Stimulated activated CD4-positive, alpha-beta T cell treated with anti-CD3 and anti-CD28 coated beads, TNF-alpha, amount 100 ng/mL, for 4 hours (primary cell): Measurements from ENCODE around the gene SYNC.
"Not testable (repeated sequence)": the region's sequence is repeated elsewhere in the genome, so short reads cannot be mapped to it uniquely, and the experiment has no call there.

Source experiments
- DNase-seq, 3 experiments: peaks; one replicate each; pipeline ENCODE4 v3.0.0-alpha.2; 2020; ENCODE audit warnings: low read depth in 3 of 3

Gene SYNC

GRCh38 chr1:32724678-32725614, 22.4 kb upstream of the SYNC start:
- no peak for DNase-seq

GRCh38 chr1:32719681-32720275, 17.2 kb upstream of the SYNC start:
- no peak for DNase-seq

- DNase-seq = no peak
Observed at GRCh38 chr1:32718527-32718926, 16.0 kb upstream of the SYNC start.

- no peak for DNase-seq
Observed at GRCh38 chr1:32718036-32718435, 15.5 kb upstream of the SYNC start.

GRCh38 chr1:32717503-32717902, 14.9 kb upstream of the SYNC start:
- no peak for DNase-seq

DNA sequence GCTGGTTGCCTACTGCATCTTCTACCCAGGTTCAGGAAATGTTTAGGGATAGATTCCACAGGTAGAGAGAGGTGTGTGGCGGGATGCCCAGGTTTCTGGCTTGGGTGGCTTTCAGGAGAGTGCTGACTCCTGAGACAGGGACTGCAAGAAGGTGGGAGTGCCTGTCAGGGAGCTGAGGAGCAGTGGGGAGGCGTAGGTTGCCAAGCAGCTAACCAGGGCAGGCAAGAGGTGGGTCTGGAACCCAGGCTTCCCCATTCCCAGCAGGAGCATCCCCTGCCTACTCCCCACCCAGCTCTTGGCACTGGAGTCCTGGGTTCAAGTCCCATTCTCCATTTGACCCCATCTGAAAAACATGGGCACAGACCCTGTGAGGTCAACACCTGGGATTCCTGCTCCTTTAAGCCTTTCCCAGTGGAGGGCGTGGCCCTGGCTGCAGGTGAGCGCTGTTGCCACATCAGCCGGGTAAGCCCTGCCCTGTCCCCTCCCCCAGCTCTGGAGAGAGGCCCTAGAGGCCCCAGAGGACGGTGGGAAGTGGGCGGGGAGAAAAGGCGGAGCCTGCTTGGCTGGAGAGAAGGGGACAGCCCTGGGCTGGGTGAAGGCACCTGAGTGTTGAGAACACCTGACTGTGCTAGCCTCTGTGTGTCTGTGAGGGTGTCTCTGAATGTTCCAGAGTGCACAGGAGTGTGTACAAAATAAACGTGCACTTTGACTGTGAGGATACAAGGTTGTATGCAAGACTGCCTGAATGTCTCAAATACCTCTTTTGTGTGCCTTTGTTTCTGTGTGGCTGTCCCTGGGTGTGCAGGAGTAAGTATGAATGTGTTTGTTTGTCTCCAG, 14.0 kb upstream of the SYNC start:
- peak in 1 of 3 experiments; percentile 27 for DNase-seq

DNA sequence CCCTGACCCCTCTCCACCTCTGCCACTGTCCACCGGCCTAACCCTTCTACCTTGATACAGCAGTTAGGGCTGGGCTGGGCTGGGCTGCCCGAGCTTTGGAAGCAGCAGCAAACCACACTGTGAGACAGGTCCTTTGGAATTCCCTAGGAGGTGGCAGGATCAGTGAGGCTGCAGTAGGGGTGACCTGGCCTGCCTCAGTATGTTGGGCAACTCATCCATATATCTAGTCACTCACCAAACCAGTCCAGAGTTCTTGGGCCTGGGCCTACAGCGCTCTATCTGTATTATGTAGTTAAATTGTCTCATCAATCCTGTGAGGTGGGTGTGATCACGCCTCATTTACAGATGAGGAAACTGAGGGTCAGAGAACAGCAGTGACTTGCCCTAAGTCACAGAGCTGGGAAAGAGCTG, 13.3 kb upstream of the SYNC start:
- no peak for DNase-seq

- no peak for DNase-seq
Observed at GRCh38 chr1:32714277-32714676, 11.7 kb upstream of the SYNC start.

GRCh38 chr1:32713081-32713480, 10.5 kb upstream of the SYNC start:
- no peak for DNase-seq

DNA sequence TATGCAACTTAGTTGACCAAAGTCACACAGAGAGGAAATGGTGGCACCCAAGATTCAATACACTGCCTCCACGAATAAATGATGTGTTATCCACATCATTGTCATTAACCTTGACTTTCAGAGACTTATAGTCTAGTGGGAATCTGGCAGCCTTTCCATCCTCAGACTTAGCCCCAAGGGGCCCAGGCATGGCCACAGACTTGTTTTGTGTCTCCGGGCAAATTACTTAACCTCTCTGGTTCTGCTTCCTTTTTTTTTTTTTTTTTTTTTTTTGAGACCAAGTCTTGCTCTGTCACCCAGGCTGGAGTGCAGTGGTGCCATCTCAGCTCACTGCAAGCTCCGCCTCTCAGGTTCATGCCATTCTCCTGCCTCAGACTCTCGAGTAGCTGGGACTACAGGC, 8.7 kb upstream of the SYNC start:
- DNase-seq = not testable (repeated sequence)

- DNase-seq = no peak
Observed at GRCh38 chr1:32709476-32709875, 6.9 kb upstream of the SYNC start.

DNA sequence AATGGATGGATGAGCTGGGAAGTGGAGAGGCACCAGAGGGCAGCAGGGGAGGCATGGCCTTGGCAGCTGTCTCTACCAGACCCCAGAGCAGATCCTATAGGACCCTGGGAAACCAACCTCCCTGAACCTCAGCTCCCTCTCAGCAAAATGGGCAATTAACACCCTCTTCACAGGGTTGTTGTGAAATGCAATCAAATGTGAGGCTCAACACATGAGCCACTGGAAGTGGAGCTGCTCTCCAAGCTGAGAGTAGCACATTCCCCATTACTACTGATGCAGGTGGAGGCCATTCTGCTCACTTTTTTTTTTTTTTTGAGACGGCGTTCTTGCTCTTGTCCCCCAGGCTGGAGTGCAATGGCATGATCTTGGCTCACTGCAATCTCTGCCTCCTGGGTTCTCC, 6.5 kb upstream of the SYNC start:
- DNase-seq = no peak

- DNase-seq = no peak
Observed at GRCh38 chr1:32706491-32706890, 3.9 kb upstream of the SYNC start.

GRCh38 chr1:32705516-32705915, 2.9 kb upstream of the SYNC start:
- DNase-seq = no peak

GRCh38 chr1:32703479-32704291, 1.1 kb upstream of the SYNC start:
- no peak for DNase-seq

DNA sequence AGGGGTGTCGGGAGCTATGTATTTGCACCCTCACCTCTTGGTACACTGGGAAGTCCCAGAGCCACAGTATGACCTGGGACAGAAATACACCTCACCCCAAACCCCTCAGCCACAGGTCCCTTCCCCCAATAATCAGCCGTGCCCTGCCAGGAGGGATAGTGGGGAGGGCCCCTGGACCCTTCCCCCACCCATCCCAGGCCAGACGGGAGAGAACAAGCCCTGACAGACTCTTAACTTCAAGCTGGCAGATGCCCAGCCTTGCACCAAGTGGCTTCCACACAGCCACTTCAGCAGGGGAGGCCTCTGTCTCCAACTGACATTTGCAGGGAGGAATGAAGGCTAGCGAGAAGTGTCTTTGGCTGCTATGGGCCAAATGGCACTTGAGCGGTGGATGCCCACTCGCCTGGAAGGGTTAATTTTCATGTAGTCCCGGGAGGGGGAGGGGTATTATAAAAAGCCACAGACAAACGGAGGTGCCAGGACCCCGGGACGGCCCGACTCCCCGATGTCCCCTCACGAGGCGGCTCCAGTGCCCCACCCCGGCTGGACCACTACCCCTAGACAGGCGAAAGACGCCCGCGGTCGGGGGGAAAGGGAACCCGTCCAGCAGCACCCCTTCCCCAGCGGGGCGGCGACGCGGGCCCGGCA, 495 bp downstream of the SYNC start:
- no peak for DNase-seq

DNA sequence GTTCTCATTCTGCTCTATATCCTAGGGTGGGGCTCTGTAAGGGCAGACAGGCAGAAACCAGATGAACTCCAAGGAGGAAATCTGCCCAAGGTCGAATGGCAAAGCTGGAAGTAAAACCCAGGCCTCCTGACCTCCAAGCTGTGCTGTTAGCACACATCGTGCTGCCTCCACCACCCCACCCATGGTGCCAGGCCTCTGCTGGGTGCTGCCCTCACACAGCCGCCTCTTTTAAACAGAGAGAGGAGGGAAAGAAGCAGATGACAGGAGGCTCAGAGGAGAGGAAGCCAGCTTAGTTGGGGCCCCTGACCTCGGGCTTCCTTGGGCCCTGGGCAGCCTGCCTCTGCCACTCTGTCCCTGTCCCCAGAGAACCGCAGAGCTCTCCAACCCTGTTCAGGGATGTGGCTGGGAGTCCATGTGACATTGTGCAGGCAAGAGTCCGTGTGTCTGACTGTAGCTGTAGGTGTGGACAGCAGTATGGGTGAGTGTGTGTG, 1.1 kb downstream of the SYNC start:
- DNase-seq = no peak

GRCh38 chr1:32696996-32697395, 5.6 kb downstream of the SYNC start:
- not testable (repeated sequence) for DNase-seq

GRCh38 chr1:32696041-32696440, 6.5 kb downstream of the SYNC start:
- DNase-seq = no peak

DNA sequence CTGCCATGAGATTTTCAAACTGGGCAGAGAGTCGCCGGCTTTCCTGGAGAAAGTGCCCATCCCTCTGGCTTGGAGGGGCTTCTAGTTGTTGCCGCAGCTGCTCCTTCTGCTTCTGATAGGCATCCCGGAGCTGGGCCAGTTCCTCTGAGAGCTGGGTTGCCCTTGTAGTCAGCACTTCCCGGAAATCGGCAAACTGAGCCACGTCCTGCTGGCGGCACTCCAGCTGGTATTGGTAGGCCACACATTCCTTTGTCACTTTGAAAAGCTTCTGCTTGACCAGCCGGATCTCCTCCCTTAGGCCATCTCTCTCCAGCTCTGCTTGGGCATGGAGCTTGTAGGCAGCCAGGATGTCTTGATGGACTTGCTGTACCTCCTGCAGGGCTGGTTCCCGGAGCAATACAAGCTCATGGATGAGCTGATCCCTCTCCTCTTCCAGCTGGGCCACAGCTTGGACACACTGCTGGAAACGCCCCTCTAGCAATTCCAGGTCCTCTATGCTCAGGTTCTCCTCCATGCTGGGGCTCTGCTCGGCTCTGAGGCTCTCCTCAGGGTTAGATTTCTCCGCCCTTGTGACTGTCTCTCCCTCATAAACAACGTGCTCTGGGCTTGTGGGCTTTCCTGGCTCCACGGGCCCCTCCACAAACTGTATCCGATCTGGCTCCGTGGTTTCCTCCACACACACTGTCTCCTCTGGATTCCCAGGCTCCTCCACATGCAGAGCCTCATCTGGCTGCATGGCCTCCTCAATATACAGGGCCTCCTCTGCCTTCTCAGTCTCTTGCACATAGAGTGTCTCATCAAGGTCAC, 7.3 kb downstream of the SYNC start:
- DNase-seq = no peak
